ENCODE data around the gene VPS37D.
"Not testable (repeated sequence)": the region's sequence is repeated elsewhere in the genome, so short reads cannot be mapped to it uniquely, and the experiment has no call there.

Gene VPS37D

GRCh38 chr7:73648593-73649332 is 18.9 kb upstream of the VPS37D start:
- H3K9me3 ChIP-seq (ENCODE audit: control insufficient read depth, insufficient read depth, low read length) = no peaks in the 10 kb centered on the region
- H3K36me3 ChIP-seq (ENCODE audit: control insufficient read depth, insufficient read depth, low read length) = no peaks in the 10 kb centered on the region
- H3K4me3 ChIP-seq (ENCODE audit: low read depth, low read length) = peak overlapping the region; percentile 58
- peaks cover 46% of the 10 kb centered on the region for H3K27me3 ChIP-seq (ENCODE audit: control insufficient read depth, insufficient read depth, low read length)
- peaks cover 7% of the 10 kb centered on the region for H3K4me1 ChIP-seq (ENCODE audit: control insufficient read depth, insufficient read depth, low read length)
- no peak overlapping the region for H3K9ac ChIP-seq (ENCODE audit: low read depth, low read length)

- Histone ChIP-seq H3K9me3 (ENCODE audit: control insufficient read depth, insufficient read depth, low read length) (no peaks in the 10 kb centered on the region), H3K36me3 (ENCODE audit: control insufficient read depth, insufficient read depth, low read length) (no peaks in the 10 kb centered on the region), H3K4me1 (ENCODE audit: control insufficient read depth, insufficient read depth, low read length) (peaks cover 7% of the 10 kb centered on the region), H3K9ac (ENCODE audit: low read depth, low read length) (no peak overlapping the region), H3K4me3 (ENCODE audit: low read depth, low read length) (no peak overlapping the region), H3K27me3 (ENCODE audit: control insufficient read depth, insufficient read depth, low read length) (peaks cover 46% of the 10 kb centered on the region)
Observed at GRCh38 chr7:73649576-73649975, 18.1 kb upstream of the VPS37D start.

- Histone ChIP-seq H3K4me3 (ENCODE audit: low read depth, low read length) (no peak overlapping the region), H3K27me3 (ENCODE audit: control insufficient read depth, insufficient read depth, low read length) (peaks cover 46% of the 10 kb centered on the region), H3K36me3 (ENCODE audit: control insufficient read depth, insufficient read depth, low read length) (no peaks in the 10 kb centered on the region), H3K9ac (ENCODE audit: low read depth, low read length) (no peak overlapping the region), H3K9me3 (ENCODE audit: control insufficient read depth, insufficient read depth, low read length) (no peaks in the 10 kb centered on the region), H3K4me1 (ENCODE audit: control insufficient read depth, insufficient read depth, low read length) (peaks cover 7% of the 10 kb centered on the region)
Observed at GRCh38 chr7:73650524-73650923, 17.1 kb upstream of the VPS37D start.

GRCh38 chr7:73652541-73652949 is 15.1 kb upstream of the VPS37D start:
- peaks cover 3% of the 10 kb centered on the region for H3K4me1 ChIP-seq (ENCODE audit: control insufficient read depth, insufficient read depth, low read length)
- H3K9ac ChIP-seq (ENCODE audit: low read depth, low read length) = no peak overlapping the region
- no peak overlapping the region for H3K4me3 ChIP-seq (ENCODE audit: low read depth, low read length)
- H3K9me3 ChIP-seq (ENCODE audit: control insufficient read depth, insufficient read depth, low read length) = no peaks in the 10 kb centered on the region
- no peaks in the 10 kb centered on the region for H3K36me3 ChIP-seq (ENCODE audit: control insufficient read depth, insufficient read depth, low read length)
- peaks cover 31% of the 10 kb centered on the region for H3K27me3 ChIP-seq (ENCODE audit: control insufficient read depth, insufficient read depth, low read length)

- not testable (repeated sequence) for H3K9ac ChIP-seq (ENCODE audit: low read depth, low read length); H3K4me3 ChIP-seq (ENCODE audit: low read depth, low read length); H3K36me3 ChIP-seq (ENCODE audit: control insufficient read depth, insufficient read depth, low read length); H3K9me3 ChIP-seq (ENCODE audit: control insufficient read depth, insufficient read depth, low read length); H3K4me1 ChIP-seq (ENCODE audit: control insufficient read depth, insufficient read depth, low read length)
- H3K27me3 ChIP-seq (ENCODE audit: control insufficient read depth, insufficient read depth, low read length) = peaks cover 12% of the 10 kb centered on the region
Observed at GRCh38 chr7:73655309-73655708, 12.3 kb upstream of the VPS37D start.

- H3K36me3 ChIP-seq (ENCODE audit: control insufficient read depth, insufficient read depth, low read length) = no peaks in the 10 kb centered on the region
- no peak overlapping the region for H3K9ac ChIP-seq (ENCODE audit: low read depth, low read length)
- no peaks in the 10 kb centered on the region for H3K9me3 ChIP-seq (ENCODE audit: control insufficient read depth, insufficient read depth, low read length)
- no peak overlapping the region for H3K4me3 ChIP-seq (ENCODE audit: low read depth, low read length)
- H3K4me1 ChIP-seq (ENCODE audit: control insufficient read depth, insufficient read depth, low read length) = no peaks in the 10 kb centered on the region
- no peaks in the 10 kb centered on the region for H3K27me3 ChIP-seq (ENCODE audit: control insufficient read depth, insufficient read depth, low read length)
Observed at GRCh38 chr7:73659983-73660382, 7.6 kb upstream of the VPS37D start.

GRCh38 chr7:73660594-73660993 is 7.0 kb upstream of the VPS37D start:
- not testable (repeated sequence) for H3K4me3 ChIP-seq (ENCODE audit: low read depth, low read length); H3K4me1 ChIP-seq (ENCODE audit: control insufficient read depth, insufficient read depth, low read length); H3K36me3 ChIP-seq (ENCODE audit: control insufficient read depth, insufficient read depth, low read length)

GRCh38 chr7:73663033-73663432 is 4.6 kb upstream of the VPS37D start:
- H3K36me3 ChIP-seq (ENCODE audit: control insufficient read depth, insufficient read depth, low read length) = no peaks in the 10 kb centered on the region
- H3K4me1 ChIP-seq (ENCODE audit: control insufficient read depth, insufficient read depth, low read length) = no peaks in the 10 kb centered on the region
- H3K4me3 ChIP-seq (ENCODE audit: low read depth, low read length) = no peak overlapping the region
- no peak overlapping the region for H3K9ac ChIP-seq (ENCODE audit: low read depth, low read length)
- no peaks in the 10 kb centered on the region for H3K9me3 ChIP-seq (ENCODE audit: control insufficient read depth, insufficient read depth, low read length)
- H3K27me3 ChIP-seq (ENCODE audit: control insufficient read depth, insufficient read depth, low read length) = peaks cover 8% of the 10 kb centered on the region

More at GRCh38 chr7:73660594-73660993, 7.0 kb upstream of the VPS37D start:
- H3K27me3 ChIP-seq (ENCODE audit: control insufficient read depth, insufficient read depth, low read length); H3K9me3 ChIP-seq (ENCODE audit: control insufficient read depth, insufficient read depth, low read length); H3K9ac ChIP-seq (ENCODE audit: low read depth, low read length): not testable (repeated sequence)

- Histone ChIP-seq H3K27me3 (ENCODE audit: control insufficient read depth, insufficient read depth, low read length) (peaks cover 12% of the 10 kb centered on the region), H3K4me1 (ENCODE audit: control insufficient read depth, insufficient read depth, low read length) (peaks cover 4% of the 10 kb centered on the region), H3K9ac (ENCODE audit: low read depth, low read length) (no peak overlapping the region)
Observed at GRCh38 chr7:73668103-73668885, 663 bp downstream of the VPS37D start.

GRCh38 chr7:73668886-73669230 is 1.2 kb downstream of the VPS37D start:
- Histone ChIP-seq H3K36me3 (ENCODE audit: control insufficient read depth, insufficient read depth, low read length) (no peaks in the 10 kb centered on the region), H3K9ac (ENCODE audit: low read depth, low read length) (no peak overlapping the region), H3K4me3 (ENCODE audit: low read depth, low read length) (peak overlapping the region; percentile 49)

More at GRCh38 chr7:73668103-73668885, 663 bp downstream of the VPS37D start:
- H3K9me3 ChIP-seq (ENCODE audit: control insufficient read depth, insufficient read depth, low read length) = no peaks in the 10 kb centered on the region
- H3K36me3 ChIP-seq (ENCODE audit: control insufficient read depth, insufficient read depth, low read length) = no peaks in the 10 kb centered on the region
- peak overlapping the region; percentile 49 for H3K4me3 ChIP-seq (ENCODE audit: low read depth, low read length)

GRCh38 chr7:73669288-73669701 is 1.7 kb downstream of the VPS37D start:
- Histone ChIP-seq H3K36me3 (ENCODE audit: control insufficient read depth, insufficient read depth, low read length) (no peaks in the 10 kb centered on the region), H3K4me1 (ENCODE audit: control insufficient read depth, insufficient read depth, low read length) (peaks cover 4% of the 10 kb centered on the region), H3K9ac (ENCODE audit: low read depth, low read length) (no peak overlapping the region), H3K4me3 (ENCODE audit: low read depth, low read length) (no peak overlapping the region), H3K9me3 (ENCODE audit: control insufficient read depth, insufficient read depth, low read length) (no peaks in the 10 kb centered on the region), H3K27me3 (ENCODE audit: control insufficient read depth, insufficient read depth, low read length) (peaks cover 12% of the 10 kb centered on the region)

More at GRCh38 chr7:73668886-73669230, 1.2 kb downstream of the VPS37D start:
- peaks cover 12% of the 10 kb centered on the region for H3K27me3 ChIP-seq (ENCODE audit: control insufficient read depth, insufficient read depth, low read length)
- peaks cover 4% of the 10 kb centered on the region for H3K4me1 ChIP-seq (ENCODE audit: control insufficient read depth, insufficient read depth, low read length)
- H3K9me3 ChIP-seq (ENCODE audit: control insufficient read depth, insufficient read depth, low read length) = no peaks in the 10 kb centered on the region

- H3K4me1 ChIP-seq (ENCODE audit: control insufficient read depth, insufficient read depth, low read length) = peaks cover 4% of the 10 kb centered on the region
- peaks cover 12% of the 10 kb centered on the region for H3K27me3 ChIP-seq (ENCODE audit: control insufficient read depth, insufficient read depth, low read length)
- H3K9ac ChIP-seq (ENCODE audit: low read depth, low read length) = no peak overlapping the region
- H3K36me3 ChIP-seq (ENCODE audit: control insufficient read depth, insufficient read depth, low read length) = no peaks in the 10 kb centered on the region
- no peaks in the 10 kb centered on the region for H3K9me3 ChIP-seq (ENCODE audit: control insufficient read depth, insufficient read depth, low read length)
- H3K4me3 ChIP-seq (ENCODE audit: low read depth, low read length) = no peak overlapping the region
Observed at GRCh38 chr7:73669858-73670385, 2.3 kb downstream of the VPS37D start.
